IPS-20b (cell line): ENCODE data around the gene COL4A5.

Experiments
- H3K27ac ChIP-seq: one replicate; pipeline ENCODE4 v1.5.1; 2013; ENCODE audit warnings: low read length
- H3K27me3 ChIP-seq: 2 replicates; pipeline ENCODE4 v1.6.1; 2013; ENCODE audit warnings: mild to moderate bottlenecking, low read length, inconsistent platforms; ENCODE audit not compliant: insufficient read depth
- H3K36me3 ChIP-seq: 2 replicates; pipeline ENCODE4 v1.6.1; 2013; ENCODE audit warnings: low read depth, mild to moderate bottlenecking, inconsistent platforms, low read length, moderate library complexity; ENCODE audit not compliant: insufficient read depth
- H3K4me1 ChIP-seq: 2 replicates; pipeline ENCODE4 v1.6.1; 2013; ENCODE audit warnings: mild to moderate bottlenecking, control low read depth, inconsistent platforms, low read length, moderate library complexity; ENCODE audit not compliant: insufficient read depth
- H3K4me3 ChIP-seq: 2 replicates; pipeline ENCODE4 v1.5.1; 2013; ENCODE audit warnings: mild to moderate bottlenecking, low read length, inconsistent platforms
- H3K9ac ChIP-seq: 2 replicates; pipeline ENCODE4 v1.6.1; 2013; ENCODE audit warnings: low read depth, mild to moderate bottlenecking, inconsistent platforms, low read length, moderate library complexity
- H3K9me3 ChIP-seq: 2 replicates; pipeline ENCODE4 v1.6.1; 2013; ENCODE audit warnings: mild to moderate bottlenecking, low read depth, low read length, inconsistent platforms; ENCODE audit not compliant: insufficient read depth

Gene COL4A5

GRCh38 chrX:108734426-108734825 is 294.8 kb downstream of the COL4A5 start:
- Histone ChIP-seq H3K4me1 (peaks cover 12% of the 10 kb centered on the region; the same call in 1 of the 2 replicates), H3K9ac (no peak overlapping the region), H3K36me3 (no peaks in the 10 kb centered on the region), H3K27ac (no peak overlapping the region), H3K9me3 (no peaks in the 10 kb centered on the region), H3K27me3 (peaks cover 61% of the 10 kb centered on the region), H3K4me3 (peak overlapping the region; percentile 74; the same call in 1 of the 2 replicates)

- Histone ChIP-seq H3K27ac (no peak overlapping the region), H3K4me1 (peaks cover 12% of the 10 kb centered on the region; the same call in 1 of the 2 replicates), H3K9ac (peak overlapping the region; percentile 53; the same call in 1 of the 2 replicates), H3K36me3 (no peaks in the 10 kb centered on the region), H3K4me3 (peak overlapping the region; percentile 74), H3K27me3 (peaks cover 61% of the 10 kb centered on the region), H3K9me3 (no peaks in the 10 kb centered on the region)
Measured at GRCh38 chrX:108735091-108735678, 295.5 kb downstream of the COL4A5 start.

- H3K4me3 ChIP-seq: peak overlapping the region; percentile 74
- no peaks in the 10 kb centered on the region for H3K36me3 ChIP-seq
- H3K9ac ChIP-seq: peak overlapping the region; percentile 53; the same call in 1 of the 2 replicates
- H3K9me3 ChIP-seq: no peaks in the 10 kb centered on the region
- peaks cover 12% of the 10 kb centered on the region; the same call in 1 of the 2 replicates for H3K4me1 ChIP-seq
- H3K27me3 ChIP-seq: peaks cover 61% of the 10 kb centered on the region
- no peak overlapping the region for H3K27ac ChIP-seq
Measured at GRCh38 chrX:108735679-108736508, 296.3 kb downstream of the COL4A5 start.

- H3K27ac ChIP-seq: no peak within 1 kb of the TSS
- H3K4me3 ChIP-seq: peak within 1 kb of the TSS; percentile 74
- no peaks in the 10 kb centered on the region for H3K36me3 ChIP-seq
- peak within 1 kb of the TSS; percentile 61; the same call in 1 of the 2 replicates for H3K9ac ChIP-seq
- peaks cover 54% of the 10 kb centered on the region for H3K27me3 ChIP-seq
- H3K9me3 ChIP-seq: no peaks in the 10 kb centered on the region
- peaks cover 4% of the 10 kb centered on the region; the same call in 1 of the 2 replicates for H3K4me1 ChIP-seq
Measured at GRCh38 chrX:108736509-108737479, 297.2 kb downstream of the COL4A5 start, which contains the start of gene IRS4. Gene IRS4 (minus strand): TSS chrX:108736563.

- no peak overlapping the region for H3K27ac ChIP-seq
- no peaks in the 10 kb centered on the region for H3K4me1 ChIP-seq
- H3K9ac ChIP-seq: peak overlapping the region; percentile 56; the same call in 1 of the 2 replicates
- peak overlapping the region; percentile 74 for H3K4me3 ChIP-seq
- H3K36me3 ChIP-seq: no peaks in the 10 kb centered on the region
- no peaks in the 10 kb centered on the region for H3K9me3 ChIP-seq
- H3K27me3 ChIP-seq: peaks cover 44% of the 10 kb centered on the region
Measured at GRCh38 chrX:108737754-108738153, 298.1 kb downstream of the COL4A5 start.

- Histone ChIP-seq H3K27ac (no peak overlapping the region), H3K27me3 (peaks cover 18% of the 10 kb centered on the region), H3K36me3 (no peaks in the 10 kb centered on the region), H3K9ac (no peak overlapping the region), H3K4me1 (no peaks in the 10 kb centered on the region), H3K4me3 (no peak overlapping the region), H3K9me3 (no peaks in the 10 kb centered on the region)
Measured at GRCh38 chrX:108740299-108740774, 300.7 kb downstream of the COL4A5 start.
